Endothelial cell of hepatic sinusoid (primary cell): ENCODE data around the gene CD248.
"Not testable (repeated sequence)": the region's sequence is repeated elsewhere in the genome, so short reads cannot be mapped to it uniquely, and the experiment has no call there.

Experiments
- in situ Hi-C: cut with HindIII; loops from 2 replicates; pipeline ENCODE4 v1.10.0; 2017; ENCODE audit warnings: low sequenced_read_pairs

Gene CD248

DNA sequence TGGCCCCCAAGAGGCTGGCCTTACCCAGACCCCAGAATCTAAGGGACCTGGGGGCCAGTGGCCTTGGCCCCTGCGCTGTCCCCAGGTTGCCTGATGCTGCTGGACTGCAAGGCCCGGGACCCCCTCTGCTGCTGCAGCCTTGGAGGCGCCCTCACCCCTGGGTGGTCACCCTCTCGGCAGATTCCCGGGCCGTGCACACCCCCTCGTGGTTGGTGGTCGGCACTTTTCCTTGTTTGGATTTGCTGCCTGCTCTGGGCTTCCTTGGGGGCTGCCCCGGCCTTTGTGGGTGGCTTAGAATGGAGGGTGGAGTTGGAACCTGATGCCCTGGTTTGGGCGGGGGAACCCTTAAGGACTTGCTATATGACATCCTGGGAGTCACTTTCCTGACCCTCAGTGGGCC, 14.1 kb upstream of the CD248 start:
- in situ Hi-C loops, result loop anchor here (5.0 kb wide), 2 partner anchors 49 to 101 kb away; no protein-coding TSS in a partner anchor

DNA sequence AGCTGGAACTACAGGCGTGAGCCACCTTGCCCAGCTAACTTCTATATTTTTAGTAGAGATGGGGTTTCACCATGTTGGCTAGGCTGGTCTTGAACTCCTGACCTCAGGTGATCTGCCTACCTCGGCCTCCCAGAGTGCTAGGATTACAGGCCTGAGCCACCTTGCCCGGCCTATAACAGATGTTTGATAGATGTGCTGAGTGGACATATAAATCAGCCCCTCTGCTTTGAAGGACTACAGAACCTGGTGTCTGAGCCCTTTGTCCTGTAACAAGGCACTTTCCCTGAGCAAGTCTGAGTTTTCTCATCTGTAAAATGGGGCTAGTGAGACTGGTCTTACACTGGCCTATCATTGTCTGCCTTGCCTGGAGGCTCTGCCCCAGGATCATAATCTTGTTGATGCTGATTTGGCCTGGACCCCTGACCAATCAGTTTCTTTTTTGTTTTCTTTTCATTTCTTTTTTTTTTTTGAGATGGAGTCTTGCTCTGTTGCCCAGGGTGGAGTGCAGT, 12.4 kb upstream of the CD248 start:
- in situ Hi-C loops, result no loop called here

GRCh38 chr11:66328302-66329144, 11.7 kb upstream of the CD248 start:
- in situ Hi-C loops, result no loop called here

GRCh38 chr11:66328031-66328301, 11.1 kb upstream of the CD248 start:
- in situ Hi-C loops, result no loop called here

DNA sequence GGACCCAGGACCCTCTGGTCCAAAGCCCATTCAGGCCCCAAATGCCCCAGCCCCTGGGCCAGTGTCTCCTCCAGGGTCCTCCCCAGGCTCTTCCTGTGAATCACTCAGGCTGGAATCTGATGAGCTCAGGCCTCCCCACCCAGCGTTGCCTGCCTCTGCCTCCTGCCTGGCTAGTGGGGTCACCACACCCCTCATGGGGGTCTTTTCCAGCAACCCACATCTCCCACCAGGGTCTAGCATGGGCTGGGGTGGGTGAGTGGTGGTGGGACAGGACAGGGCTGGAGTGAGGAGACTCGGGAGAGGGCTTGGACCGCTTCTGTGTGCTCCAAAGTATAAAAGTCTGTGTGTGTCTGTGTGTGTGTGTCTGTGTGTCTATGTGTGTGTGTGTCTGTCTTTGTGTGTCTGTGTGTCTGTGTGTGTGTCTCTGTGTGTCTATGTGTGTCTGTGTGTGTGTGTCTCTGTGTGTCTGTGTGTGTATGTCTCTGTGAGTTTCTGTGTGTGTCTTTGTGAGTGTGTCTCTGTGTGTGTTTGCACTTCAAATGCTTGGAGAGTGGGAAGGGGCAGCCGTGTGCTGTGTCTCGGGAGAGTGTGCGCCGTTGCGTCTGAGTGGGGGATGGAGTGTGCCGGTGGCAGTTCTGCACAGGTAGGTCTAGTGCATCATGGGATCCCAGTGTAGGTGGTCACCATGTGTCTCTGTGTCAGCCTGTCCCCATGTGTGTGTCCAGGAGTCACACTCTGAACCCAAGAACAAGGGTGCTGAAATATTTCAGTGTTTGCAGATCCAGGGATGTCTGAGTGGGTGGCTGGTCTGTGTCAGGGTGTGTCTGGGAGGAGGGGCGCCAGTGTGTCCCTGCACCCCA, 10.6 kb upstream of the CD248 start:
- in situ Hi-C loops, result no loop called here

- in situ Hi-C loops, result no loop called here
Measured at GRCh38 chr11:66326261-66327111, 9.6 kb upstream of the CD248 start.

DNA sequence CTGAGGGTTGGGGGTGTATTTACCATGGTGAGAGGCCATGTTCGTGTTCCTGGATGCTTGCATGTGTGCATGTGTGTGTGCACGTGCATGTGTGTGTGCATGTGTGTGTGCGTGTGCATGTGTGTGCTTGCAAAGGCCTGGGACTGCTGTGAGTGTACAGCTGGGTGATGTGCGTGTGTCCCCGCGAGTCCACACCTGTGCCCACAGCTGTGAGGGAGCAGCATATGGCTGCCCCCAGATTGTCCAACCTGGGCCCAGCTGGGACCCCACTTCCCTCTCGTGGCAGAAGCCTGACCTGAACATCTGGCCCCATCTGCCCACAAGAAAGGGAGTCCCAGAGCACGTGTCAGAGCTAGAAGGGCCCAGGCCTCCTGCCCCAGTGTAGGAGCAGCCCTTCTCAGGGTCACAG, 8.4 kb upstream of the CD248 start:
- in situ Hi-C loops, result no loop called here

DNA sequence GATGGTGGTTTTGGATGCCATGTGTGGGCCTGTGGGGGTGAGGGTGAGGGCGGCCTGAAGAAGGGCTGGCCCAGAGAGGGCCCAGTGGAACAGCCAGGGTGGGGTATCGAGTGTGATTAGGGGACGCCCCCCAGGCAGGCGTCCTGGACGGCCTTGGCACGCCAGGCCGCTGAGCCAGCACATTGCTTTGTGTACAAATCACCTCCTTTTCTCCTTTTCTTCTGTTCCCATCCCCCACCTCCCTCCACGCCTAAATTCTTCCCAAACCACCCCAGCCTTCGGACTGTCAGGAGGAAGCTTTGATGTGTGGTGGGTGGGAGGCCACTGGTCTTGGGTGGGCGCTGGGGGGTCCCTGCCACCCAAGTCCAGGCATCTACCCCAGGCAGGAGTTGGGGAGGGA, 7.8 kb upstream of the CD248 start:
- in situ Hi-C loops, result no loop called here

DNA sequence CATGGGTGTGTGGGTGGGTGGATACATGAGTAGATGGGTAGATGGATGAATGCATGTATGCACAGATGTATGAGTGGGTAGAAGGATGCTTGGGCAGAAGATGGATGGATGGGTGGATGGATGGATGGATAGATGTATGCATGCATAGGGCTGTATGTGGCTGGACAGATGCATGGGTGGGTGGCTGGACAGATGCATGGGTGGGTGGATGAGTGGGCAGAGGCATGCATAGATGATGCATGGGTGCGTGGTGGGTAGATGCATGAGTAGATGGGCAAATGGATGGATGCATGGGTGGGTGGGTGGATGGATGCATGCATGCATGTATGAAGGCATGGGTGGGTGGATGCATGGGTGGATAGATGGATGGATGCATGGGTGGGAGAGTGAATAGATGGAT, 6.8 kb upstream of the CD248 start:
- in situ Hi-C loops, result no loop called here

- in situ Hi-C loops, result no loop called here
Measured at GRCh38 chr11:66322732-66323427, 6.0 kb upstream of the CD248 start.

DNA sequence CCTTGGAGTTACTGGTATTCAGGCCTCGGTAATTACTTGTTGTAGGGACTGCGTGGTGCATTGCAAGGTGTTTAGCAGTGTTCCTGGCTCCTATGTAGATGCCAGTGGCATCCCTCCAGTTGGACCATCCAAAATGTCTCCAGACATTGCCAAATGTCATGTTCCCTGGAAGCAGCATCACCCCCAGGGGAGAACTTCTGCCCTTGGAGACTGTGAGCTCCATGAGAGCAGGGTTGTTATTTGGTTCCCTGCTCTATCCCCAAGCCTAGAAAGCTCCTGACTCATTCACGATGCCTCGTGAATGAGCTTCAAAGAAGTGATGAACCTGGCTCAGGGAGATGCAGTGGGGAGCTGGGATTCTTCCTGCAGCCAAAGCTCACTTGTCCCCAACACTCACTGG, 4.8 kb upstream of the CD248 start:
- in situ Hi-C loops, result no loop called here

DNA sequence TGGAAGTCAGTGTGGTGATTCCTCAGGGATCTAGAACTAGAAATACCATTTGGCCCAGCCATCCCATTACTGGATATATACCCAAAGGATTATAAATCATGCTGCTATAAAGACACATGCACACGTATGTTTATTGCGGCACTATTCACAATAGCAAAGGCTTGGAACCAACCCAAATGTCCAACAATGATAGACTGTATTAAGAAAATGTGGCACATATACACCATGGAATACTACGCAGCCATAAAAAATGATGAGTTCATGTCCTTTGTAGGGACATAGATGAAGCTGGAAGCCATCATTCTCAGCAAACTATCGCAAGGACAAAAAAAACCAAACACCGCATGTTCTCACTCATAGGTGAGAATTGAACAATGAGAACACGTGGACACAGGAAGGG, 3.9 kb upstream of the CD248 start:
- in situ Hi-C loops, result not testable (repeated sequence)

DNA sequence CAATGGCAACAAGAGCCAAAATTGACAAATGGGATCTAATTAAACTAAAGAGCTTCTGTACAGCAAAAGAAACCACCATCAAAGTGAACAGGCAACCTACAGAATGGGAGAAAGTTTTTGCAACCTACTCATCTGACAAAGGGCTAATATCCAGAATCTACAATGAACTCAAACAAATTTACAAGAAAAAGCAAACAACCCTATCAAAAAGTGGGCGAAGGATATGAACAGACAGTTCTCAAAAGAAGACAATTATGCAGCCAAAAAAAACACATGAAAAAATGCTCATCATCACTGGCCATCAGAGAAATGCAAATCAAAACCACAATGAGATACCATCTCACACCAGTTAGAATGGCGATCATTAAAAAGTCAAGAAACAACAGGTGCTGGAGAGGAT, 3.4 kb upstream of the CD248 start:
- in situ Hi-C loops, result not testable (repeated sequence)

DNA sequence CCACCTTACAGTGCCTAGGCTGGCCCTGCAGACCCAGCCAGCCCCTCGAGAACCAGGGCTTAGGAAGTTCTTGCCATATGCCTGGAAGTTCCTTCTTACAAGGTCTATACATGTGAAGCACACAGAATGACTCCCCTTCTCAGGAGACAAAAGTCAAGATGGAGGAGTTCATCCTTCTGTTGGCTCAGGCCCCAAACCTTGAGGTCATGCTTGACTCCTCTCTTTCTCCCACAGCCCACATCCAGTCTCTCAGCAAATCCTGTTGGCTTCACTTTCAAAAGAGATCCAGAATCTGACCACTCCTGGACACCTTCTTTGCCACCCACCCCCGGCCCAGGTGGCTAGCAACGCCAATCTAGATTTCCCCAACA, 1.7 kb upstream of the CD248 start:
- in situ Hi-C loops, result no loop called here

DNA sequence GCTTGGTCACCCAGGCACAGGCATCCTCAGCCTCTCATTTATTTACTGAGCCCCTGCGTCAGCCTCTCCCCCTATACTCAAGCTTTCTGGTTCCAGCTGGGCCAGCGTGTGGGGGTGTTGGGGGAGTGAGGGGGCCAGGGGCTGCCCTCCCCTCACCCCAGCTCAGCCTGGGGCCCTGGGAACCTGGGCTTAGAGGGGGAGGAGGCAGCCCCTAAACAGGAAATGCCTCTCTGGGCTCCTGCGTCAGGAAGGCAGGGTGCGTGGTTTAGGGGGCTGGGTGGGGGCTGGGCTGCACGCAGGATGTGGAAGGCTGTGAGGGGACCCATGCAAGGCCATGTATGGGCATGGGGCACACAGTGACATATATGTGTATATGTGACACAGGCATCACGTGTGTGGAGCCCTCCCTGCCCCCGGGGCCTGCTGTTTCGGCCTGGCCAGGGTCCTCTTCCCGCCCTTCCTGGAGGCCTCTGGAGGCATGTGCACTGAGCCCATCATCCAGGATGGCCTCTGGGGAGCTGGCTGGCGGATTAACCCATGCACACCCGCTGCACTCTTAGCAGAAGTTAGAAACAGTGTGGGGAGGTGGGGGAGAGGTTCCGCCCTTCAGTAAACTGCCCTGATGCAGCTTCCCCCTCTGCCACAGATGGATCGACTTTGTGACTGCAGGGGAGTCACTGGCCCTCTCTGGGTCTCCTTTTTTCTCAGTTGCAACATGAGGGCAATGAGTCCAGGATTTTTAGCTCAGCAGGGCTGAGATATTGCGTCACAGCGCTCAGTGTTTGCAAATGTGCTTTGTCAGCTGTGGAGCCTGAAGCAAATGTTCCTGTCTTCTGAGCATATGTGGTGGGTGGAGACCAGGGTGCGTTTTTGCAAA, 1.1 kb upstream of the CD248 start:
- in situ Hi-C loops, result no loop called here

GRCh38 chr11:66317322-66317722, 478 bp upstream of the CD248 start:
- in situ Hi-C loops, result no loop called here

GRCh38 chr11:66315921-66316811, 678 bp downstream of the CD248 start:
- in situ Hi-C loops, result no loop called here

- in situ Hi-C loops, result no loop called here
Measured at GRCh38 chr11:66315498-66315885, 1.4 kb downstream of the CD248 start.
